HepG2 (cell line): ENCODE results near the gene CADPS2.

Source experiments
- NONO ChIP-seq, 2 experiments: fragments of 450-650 bp in 1 of 2; sonication (generic) in 1 of 2; formaldehyde crosslinking in 1 of 2; IDR thresholded peaks in 1 of 2; conservative IDR thresholded peaks in 1 of 2; 2 replicates each; pipeline versions ENCODE4 v1.6.1 to v1.8.0; 2017 to 2022; ENCODE audit warnings: mild to moderate bottlenecking in 1 of 2, missing genetic modification reagents in 1 of 2, moderate library complexity in 1 of 2
- RFX5 ChIP-seq: IDR thresholded peaks from 2 replicates; pipeline ENCODE4 v1.6.1; 2011; ENCODE audit warnings: low read depth, low read length, improper control_type of control experiment
- SNAI1 ChIP-seq: sonication (generic); formaldehyde crosslinking; IDR thresholded peaks from 2 replicates; pipeline ENCODE4 v1.5.0; 2020; ENCODE audit warnings: mild to moderate bottlenecking, missing genetic modification reagents, borderline replicate concordance
- TARDBP ChIP-seq: sonication (generic); formaldehyde crosslinking; IDR thresholded peaks from 2 replicates; pipeline ENCODE4 v1.8.0; 2022; ENCODE audit warnings: mild to moderate bottlenecking, missing genetic modification reagents
- ZBTB44 ChIP-seq: sonication (generic); formaldehyde crosslinking; IDR thresholded peaks from 2 replicates; pipeline ENCODE4 v1.4.0; 2020; ENCODE audit warnings: missing genetic modification reagents
- ZFX ChIP-seq: sonication (generic); formaldehyde crosslinking; IDR thresholded peaks from 2 replicates; pipeline ENCODE4 v1.4.0; 2020; ENCODE audit warnings: mild to moderate bottlenecking, low read depth, missing genetic modification reagents, moderate library complexity

DNA sequence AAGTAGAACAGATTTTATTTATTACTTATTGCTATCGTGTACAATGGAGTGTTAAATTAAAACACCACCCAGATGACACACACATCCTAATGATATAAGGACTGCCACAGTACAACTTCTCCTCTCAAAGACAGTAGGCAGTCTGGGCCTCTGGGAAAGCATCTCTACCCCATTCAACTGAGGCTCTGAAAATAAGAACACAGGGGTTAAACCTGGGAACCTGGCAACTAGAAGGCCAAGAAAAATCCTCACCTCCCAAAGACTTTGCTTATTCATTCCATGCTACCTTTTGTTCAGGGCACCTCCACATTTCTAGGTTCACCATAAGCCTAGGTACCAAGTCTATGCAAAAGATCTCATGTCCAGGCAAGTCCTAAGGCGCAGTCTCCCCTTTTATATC is 456.3 kb downstream of the CADPS2 start:
- TF ChIP-seq RFX5 (no peak), TARDBP (CRISPR knock-in tag) (no peak), SNAI1 (CRISPR knock-in tag) (no peak), ZFX (CRISPR knock-in tag) (no peak), NONO (IDR thresholded peaks at IDR 0.05) (no peak), NONO (CRISPR knock-in tag; conservative IDR thresholded peaks at IDR 0.05) (no peak), ZBTB44 (CRISPR knock-in tag) (no peak)
